B cell (primary cell): ENCODE measurements around the gene LILRB1.

Experiments used
- EZH2 ChIP-seq: IDR thresholded peaks from 2 replicates; pipeline ENCODE4 v1.6.1; 2012; ENCODE audit warnings: borderline replicate concordance, low read depth, mild to moderate bottlenecking, moderate library complexity, low read length; ENCODE audit not compliant: insufficient read depth, poor library complexity, severe bottlenecking
- TF ChIP-seq, protein P1 (sequence below): fragments of 200-600 bp; IDR thresholded peaks from one replicate; pipeline ENCODE4 v1.8.0; 2022; ENCODE audit warnings: antibody characterized with exemption, mild to moderate bottlenecking

DNA sequence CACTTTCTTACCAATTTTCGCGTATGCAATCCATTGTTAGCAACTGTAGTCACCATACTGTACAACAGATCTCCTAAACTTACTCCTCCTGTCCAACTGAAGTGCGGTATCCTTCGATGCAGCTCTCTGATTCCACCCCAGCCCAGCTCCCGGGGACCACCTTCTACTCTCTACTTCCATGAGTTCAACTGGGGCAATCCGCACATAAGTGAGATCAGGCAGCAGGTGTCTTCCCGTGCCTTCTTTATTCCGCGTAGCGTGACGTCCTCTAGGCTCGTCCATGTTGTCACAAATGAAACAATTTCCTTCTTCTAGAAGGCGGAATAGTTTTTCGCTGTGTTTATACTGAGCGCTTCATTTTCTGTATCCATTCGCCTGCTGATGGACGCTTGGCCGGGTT, 8.4 kb downstream of the LILRB1 start:
- TF ChIP-seq, protein P1, sequence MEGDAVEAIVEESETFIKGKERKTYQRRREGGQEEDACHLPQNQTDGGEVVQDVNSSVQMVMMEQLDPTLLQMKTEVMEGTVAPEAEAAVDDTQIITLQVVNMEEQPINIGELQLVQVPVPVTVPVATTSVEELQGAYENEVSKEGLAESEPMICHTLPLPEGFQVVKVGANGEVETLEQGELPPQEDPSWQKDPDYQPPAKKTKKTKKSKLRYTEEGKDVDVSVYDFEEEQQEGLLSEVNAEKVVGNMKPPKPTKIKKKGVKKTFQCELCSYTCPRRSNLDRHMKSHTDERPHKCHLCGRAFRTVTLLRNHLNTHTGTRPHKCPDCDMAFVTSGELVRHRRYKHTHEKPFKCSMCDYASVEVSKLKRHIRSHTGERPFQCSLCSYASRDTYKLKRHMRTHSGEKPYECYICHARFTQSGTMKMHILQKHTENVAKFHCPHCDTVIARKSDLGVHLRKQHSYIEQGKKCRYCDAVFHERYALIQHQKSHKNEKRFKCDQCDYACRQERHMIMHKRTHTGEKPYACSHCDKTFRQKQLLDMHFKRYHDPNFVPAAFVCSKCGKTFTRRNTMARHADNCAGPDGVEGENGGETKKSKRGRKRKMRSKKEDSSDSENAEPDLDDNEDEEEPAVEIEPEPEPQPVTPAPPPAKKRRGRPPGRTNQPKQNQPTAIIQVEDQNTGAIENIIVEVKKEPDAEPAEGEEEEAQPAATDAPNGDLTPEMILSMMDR = no peak
- TF ChIP-seq EZH2 = no peak
